UCSD-AML1 (cell line): ENCODE results near the gene PEAK1.
"Not testable (repeated sequence)": the region's sequence is repeated elsewhere in the genome, so short reads cannot be mapped to it uniquely, and the experiment has no call there.

Experiments used
- DNase-seq: peaks from one replicate; lab custom pipeline; 2025; ENCODE audit not compliant: unreplicated experiment; lab: John Stamatoyannopoulos, UW

Gene PEAK1

DNA sequence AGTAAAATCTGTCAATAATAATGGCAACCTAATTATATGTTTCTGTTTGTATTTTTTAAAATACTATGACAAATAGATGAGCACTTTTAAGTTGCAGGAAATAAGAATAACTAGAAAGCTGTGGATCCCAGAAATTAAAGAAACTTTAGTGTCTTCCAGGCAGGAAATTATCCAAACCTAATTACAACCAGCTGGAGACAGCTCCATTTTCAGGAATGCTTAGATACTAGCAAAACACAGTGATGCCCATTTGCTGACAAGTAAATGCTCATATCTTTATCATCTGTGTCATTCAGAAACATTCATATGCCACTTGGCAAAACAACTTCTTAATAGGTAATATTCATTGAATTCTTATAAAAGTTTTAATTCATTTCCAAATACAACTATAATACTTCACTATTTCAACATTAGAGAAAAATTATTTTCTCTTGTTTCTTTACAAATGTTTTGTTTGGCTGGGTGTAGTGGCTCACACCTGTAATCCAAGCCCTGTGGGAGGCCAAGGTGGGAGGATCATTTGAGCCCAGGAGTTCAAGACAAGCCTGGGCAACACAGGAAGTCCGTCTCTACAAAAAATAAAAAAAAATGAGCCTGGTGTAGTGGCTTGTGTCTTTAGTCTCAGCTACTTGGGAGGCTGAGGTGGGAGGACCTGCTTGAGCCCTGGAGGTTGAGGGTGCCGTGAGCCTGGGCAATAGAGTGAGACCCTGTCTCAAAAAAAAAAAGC is 179.9 kb downstream of the PEAK1 start:
- no peak for DNase-seq

DNA sequence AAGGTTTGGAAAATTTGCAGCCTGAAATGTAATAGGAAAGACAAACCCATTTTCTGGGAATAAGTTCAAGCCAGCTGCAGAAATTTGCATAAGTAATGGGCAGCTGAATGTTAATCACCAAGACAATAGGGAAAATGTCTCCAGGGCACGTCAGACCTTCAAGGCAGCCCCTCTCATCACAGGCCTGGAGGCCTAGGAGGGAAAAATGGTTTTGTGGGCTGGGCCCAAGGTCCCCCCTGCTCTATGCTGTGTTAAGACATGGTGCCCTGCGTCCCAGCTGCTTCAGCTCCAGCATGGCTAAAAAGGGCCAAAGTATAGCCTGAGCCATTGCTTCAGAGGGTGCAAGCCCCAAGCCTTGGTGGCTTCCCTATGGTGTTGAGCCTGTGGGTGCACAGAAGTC is 184.3 kb downstream of the PEAK1 start:
- DNase-seq = no peak

DNA sequence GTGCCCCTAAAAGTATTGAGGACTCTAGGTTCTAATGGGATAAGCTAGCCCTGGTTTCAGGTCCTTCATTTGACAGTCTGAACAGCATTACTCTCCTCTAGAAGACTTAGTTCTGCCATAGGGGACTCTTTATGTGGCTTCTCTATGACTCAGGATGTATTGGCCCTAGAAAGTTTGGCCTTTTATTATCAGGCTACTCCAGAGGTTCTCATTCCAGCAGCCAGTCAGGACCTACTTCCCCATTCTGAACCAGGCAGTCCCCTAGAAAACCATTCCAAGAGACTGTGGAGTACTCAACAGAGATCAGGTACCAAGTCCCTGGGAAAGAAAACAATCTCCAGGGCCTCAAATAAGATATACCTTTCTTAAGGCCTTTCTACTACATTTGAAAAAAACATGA is 191.1 kb downstream of the PEAK1 start:
- peak; percentile 14 for DNase-seq

DNA sequence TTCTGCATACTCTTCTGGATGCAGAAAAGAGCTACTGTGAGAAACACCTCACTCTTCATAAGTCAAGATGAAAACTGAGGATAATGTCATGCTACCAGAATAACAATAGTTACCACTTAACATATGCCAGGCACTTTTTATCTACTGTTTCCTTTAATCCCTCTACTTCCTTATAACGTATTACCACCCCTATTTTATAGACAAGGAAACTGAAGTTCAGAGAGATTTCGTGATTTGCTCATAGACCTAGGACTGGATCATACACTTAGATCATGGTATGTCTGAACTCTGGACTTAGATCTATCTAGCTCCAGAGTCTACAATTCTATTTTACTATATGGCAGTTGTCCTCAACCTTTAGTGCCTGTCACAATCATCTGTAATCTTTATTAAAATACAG is 193.3 kb downstream of the PEAK1 start:
- no peak for DNase-seq

DNA sequence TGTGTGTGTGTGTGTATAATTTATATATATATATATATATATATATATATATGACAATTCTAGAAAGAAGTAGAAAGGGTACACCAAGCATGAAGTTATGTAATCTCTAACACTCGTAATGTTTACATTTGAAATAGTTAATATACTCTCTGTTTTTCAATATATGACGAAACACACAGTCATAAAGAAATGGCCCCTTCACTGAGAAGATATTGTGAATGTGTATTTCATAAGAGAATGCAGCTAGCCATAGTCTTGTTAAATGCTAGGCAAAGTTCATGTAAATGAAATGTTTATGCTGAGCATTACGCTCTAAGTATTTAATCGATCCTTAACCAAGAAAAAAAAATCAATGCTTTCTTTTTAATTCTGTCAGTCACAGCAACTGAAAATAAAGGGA is 194.3 kb downstream of the PEAK1 start:
- no peak for DNase-seq

DNA sequence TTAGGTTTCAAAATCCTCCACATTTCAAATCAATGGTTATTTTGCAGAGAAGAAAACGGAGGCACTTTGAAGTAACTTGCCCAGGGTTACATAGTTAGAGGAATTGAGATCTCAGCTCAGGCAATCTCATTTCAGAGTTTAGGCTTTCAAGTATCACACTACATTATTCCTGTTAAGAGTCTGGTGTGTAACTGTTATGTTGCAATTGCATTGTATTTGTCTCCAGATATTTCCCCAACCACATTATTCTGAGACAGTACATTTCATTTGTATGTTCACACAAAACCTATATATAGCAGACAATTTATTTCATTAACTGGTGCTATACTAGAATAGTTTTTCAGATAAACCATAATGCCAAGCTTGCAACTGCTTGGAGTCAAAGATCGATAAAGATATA is 194.8 kb downstream of the PEAK1 start:
- no peak for DNase-seq

DNA sequence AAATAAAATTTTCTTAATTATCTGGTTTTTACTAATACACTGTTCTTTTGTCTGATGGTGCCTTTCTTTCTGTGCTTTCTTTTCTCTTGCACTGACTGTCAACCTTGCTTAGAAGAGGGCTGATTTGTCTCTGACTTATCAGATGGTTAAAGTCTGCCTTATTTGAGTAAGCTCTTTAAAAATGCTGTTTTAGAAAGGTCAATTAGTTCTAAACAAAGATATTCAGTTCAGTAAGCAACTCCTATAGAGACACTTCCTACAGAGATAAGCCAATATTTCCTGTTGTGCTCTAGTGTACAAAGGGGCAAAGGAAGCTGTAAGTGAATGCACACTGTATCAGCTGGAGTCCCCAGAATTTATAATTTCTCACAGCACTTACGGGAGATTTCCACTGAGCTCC is 195.6 kb downstream of the PEAK1 start:
- DNase-seq = no peak

DNA sequence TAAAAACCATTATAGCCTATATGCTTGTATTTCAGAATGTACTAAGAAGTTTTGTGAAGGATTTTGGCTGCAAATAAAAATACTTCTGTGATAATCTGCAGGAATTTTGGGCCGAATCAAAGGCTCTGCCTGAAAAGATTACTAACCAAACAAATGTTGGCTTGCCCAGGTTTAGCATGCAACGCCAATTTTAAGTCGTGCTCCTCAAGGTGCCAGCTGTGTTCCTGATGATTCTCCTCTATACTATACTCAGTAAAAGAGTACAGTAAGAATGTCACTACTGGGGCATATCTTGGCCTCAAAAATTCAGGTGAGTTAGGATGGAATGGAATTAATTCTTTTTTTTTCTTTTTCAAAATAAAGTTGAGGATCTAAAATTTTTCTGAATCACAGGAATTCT is 198.2 kb downstream of the PEAK1 start:
- no peak for DNase-seq

DNA sequence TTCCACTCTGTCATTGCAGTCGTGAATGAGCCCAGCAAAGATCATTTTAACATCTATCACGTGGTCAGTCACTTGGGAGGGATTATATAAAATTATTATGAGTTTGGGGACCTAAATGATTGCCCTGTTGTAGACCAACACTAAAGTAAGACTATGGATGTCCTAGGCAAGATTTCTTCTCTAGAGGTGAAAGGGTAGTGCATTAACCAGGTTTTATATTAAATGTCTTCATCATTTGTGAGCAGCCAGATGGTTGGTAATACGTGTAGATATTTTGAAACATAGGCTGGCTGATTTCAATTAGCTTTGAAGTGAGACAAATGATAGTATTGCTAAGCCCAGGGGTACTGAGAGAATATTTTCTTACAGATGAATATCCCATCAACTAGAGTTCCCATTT is 198.7 kb downstream of the PEAK1 start:
- no peak for DNase-seq

DNA sequence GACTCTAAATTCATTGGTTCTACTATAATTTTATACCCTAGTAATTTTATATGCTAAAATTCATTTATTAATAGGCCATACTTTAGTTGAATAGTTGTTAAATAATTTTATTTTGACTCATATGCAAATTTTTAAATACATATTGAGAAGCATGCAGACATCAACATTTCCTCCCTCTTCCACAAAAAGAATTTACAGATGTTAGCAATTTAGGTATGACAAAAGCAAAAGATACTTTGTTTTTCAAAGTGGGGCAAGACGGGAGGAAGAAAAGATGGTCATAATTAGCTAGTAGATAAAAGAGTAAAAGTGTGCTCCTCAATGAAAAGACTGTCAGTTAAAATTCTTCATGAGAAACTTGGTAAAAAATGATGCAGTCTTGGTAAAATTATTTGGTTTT is 200.1 kb downstream of the PEAK1 start:
- DNase-seq = no peak

DNA sequence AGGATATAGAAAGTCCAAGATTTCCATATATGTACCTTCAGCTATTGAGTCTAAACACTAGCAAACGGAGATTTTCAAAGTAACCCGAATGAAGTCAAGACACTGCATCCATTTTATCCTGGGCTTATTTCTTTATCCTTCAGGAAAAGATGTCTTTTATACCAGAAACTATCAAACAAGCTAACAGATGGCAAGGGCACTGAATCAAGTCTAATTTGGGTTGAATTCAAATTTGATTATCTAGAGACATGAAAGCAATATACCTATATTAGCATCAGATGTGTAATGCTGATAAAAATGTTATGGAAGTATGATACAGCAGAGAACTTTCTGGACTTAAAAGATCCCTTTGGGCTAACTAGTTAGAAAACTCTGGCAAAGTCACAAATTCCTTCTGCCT is 210.7 kb downstream of the PEAK1 start:
- DNase-seq = no peak

DNA sequence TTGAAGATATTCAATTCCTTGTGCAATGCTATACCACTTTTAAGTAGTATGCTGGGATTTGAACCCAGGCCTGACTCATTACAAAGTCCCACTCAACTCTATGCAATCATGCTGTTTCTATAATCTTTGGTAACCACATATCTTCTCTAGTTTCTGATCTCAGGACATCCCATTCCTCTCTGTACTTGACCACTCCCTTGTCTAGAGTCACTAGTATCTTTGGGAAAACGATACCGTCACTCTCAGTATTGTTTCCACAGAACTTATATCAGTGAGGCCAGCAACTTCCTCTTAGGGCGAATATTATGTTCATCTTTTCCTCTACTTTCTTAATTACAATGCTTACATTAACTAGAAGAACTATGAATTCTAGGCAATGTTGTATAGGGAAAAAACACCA is 211.7 kb downstream of the PEAK1 start:
- DNase-seq = no peak

DNA sequence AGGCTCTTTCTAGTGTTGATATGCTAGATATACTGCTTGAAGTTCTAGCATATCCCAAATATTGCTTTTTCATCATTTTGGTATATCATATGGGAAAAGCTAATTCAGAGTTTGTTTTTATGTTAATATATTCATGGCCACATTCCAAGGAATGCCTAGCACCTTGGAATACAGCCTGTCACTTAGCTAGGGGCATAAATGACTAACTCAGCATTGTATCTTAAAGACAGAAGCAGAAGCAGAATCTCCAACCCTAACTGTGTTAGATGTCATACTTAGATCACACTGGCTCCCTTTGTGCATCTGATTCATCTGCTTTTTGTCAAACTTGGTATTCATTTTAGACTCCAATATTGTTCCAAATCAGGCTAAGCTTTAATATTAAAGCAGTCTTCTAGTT is 218.2 kb downstream of the PEAK1 start:
- no peak for DNase-seq

DNA sequence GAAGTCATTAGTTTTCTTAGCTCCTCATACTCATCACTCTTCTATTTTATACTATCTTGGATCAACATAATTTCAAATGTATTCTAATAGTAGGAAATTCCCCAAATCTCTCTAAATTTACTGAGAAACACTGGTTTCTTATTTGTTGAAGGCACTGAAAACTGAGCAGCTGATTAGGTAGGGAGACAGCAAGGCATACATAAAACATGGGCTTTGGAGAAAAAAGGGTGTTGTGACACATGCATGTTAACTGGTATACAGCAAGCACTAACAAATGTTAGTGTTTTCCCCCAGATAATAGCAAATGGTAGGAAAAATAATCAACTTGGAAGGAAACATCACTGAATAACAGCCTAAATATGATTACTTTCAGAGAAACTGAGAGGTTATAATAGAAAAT is 223.5 kb downstream of the PEAK1 start:
- DNase-seq = no peak

DNA sequence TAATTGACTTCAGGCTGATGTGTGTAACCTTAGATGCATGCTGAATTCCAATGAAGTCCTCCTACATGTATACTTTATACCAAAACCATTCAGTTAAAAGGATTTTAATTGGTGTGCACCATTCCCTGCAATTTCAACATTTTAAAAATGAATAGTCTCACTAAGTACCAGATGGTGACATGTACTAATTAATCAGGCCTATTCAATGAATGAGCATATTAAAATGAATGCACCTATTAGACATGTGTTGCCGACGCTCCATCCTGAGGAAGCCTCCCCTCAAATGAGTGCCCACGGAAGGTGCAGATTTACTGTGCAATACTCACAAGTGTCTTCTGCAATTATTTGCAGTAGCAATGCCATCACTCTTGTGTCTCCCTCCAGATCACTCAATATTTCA is 224.3 kb downstream of the PEAK1 start:
- DNase-seq = no peak

DNA sequence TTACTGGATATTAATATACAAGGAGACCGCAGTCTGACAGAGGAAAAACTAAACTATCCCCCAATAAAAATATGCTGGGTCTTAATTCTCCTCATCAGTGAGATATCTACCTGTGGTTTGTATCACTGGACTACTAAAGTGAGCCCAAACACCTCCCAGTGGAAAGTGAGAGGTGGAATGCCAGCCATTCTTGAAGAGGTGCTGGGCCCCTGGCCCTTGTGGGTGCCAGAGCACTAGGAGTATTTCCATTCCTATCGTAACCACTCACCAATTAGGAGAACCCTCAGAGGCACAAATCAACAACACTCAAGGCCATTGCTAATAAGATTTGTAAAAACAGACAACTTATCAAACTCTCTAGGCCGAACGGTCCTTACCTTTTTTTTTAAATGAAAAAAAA is 227.5 kb downstream of the PEAK1 start:
- no peak for DNase-seq

DNA sequence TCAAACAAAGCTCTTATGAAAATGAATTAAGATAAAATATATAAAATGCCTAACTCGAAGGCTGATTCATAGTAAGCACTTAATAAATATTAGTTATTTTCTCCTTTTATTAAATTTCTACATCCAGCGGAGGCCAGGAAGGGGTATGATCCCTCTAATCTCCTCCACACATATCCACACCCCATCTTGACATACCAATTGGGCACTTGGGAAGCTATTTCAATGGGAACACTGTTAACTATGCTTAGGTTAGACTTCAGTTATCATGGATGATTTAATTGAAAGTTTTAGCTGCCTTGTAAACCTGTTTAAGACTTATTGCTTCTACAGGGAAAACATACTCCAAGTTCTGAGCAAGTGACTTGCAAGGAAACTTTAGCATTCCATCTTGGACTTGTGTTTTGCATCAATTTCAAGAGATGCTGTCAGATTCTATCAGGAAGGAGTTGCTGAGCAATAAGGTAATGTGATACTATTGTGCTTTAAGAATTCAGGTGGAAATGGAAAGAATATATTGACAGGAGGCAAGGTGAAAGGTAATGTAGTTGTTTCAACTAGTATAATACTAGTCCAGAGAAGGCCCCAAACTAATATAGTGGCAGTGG is 228.6 kb downstream of the PEAK1 start:
- DNase-seq = no peak

DNA sequence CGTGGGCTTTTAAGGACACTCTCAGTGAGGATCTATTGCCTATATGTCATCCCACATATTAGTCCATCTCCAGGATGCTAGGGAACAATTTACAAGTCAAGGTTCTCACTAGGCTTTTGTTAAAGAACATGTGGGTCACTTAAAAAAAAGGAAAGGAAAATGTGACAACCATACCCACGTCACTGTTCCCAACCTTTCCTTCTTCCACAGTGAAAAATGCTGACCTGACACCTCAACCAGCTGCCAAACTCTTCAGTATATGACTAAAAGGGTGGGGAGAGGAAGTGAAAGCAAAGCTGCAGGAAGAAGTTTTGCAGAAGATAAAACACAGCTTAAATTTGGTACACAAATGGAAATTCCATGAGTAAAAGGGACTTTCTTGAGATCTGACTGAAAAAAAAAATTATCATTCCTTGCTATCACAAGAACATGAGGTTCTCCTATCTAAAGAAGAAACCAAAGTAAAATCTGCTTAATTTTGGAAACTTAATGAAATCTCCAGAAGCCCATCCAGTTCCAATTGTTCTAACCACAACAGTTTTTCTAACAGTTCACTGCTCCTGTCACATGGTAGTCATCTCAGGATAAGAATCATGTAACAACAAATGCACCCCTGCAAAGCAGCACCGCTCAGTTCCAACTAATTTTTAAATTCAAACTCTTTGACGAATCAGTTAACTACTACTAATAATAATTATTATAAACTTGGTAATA is 232.0 kb downstream of the PEAK1 start:
- DNase-seq = peak; percentile 49

DNA sequence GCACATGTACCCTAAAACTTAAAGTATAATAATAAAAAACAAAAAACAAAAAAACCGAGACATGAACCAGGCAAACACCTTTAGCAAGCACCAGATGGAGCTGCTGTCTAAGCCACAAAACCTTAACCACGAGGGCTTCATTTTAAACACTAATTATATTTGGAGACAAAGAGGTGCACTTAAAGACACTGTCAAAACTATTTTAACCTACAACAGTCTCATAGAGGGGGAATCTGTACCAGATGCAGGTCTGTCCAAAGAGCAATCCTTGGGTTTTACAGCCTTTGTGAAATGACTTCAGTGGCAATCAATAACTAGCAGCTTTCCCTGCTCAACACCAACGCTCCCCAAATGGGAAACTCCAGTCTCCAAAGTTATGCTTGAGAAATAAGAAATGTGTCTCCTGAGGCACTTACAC is 233.3 kb downstream of the PEAK1 start:
- no peak for DNase-seq

DNA sequence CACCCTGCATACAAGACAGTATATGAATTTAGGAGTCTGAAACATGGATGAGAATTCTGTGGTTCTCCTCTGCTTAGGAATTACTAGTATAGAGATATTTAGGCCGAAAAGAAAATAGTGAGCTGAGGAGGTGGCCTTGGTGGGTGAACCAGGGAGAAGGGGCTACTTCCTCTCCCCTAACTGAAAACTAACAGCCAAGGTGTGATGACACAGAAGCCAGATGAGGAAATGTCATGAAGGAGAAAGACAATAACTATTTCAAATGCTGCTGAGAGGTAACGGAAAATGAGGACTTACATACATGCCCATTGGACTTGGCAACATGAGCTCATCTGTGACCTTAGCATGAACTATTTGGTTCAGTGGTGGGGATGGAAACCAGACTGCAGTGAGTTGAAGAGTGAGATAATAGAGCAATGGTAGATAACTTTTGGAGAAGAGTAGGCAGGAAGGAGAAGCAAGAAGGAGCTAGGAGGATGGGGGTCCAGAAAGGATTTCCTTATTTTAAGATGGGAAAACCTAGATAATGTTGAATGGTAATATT is 234.6 kb downstream of the PEAK1 start:
- no peak for DNase-seq

DNA sequence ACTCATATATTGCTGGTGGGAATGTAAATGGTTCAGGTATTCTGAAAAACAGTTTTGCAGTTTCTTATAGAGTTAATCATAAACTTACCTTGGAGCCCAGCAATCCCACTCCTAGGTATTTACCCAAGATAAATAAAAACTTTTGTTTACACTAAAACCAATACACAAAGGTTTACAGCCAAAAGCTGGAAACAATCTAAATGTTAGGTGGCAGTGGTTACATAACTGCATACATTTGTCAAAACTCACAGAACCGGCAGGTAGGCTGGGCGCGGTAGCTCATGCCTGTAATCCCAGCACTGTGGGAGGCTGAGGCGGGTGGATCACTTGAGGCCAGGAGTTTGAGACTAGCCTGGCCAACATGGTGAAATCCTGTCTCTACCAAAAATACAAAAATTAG is 235.6 kb downstream of the PEAK1 start:
- not testable (repeated sequence) for DNase-seq

DNA sequence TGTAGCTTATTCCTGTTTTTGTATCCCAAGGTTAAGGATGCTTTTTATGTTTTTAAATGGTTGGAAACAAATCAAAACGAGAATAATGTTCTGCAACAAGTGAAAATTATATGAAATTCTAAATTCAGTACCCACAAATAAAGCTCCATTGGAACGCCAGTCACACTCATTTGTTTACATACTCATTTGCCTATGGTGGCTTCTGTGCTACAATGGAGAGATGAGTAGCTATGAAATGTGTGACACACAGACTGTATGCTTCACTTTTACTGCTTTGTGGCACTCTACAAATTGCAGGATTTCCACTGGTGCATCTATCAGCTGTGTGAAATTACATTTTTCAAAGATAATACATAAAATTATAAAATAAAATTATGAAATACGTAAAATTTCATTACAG is 236.8 kb downstream of the PEAK1 start:
- DNase-seq = no peak
